ENCODE data around the gene ALG10B.
"Not testable (repeated sequence)": the region's sequence is repeated elsewhere in the genome, so short reads cannot be mapped to it uniquely, and the experiment has no call there.

GRCh38 chr12:38351175-38351508 lies 34.6 kb downstream of the ALG10B start:
- not testable (repeated sequence) for TF ChIP-seq CHD2 (IDR thresholded peaks at IDR 0.05; ENCODE audit: low read length); KDM5A (IDR thresholded peaks at IDR 0.05; ENCODE audit: low read length); CEBPB (IDR thresholded peaks at IDR 0.05; ENCODE audit: low read depth, low read length); JUND (IDR thresholded peaks at IDR 0.05; ENCODE audit: low read length); CTCF (IDR thresholded peaks at IDR 0.05; ENCODE audit: control extremely low read depth in 1 of 3, insufficient read depth in 1 of 3, low read depth in 1 of 3, low read length in 3 of 3); EP300 (IDR thresholded peaks at IDR 0.05; ENCODE audit: borderline replicate concordance in 1 of 2, low read depth in 2 of 2, low read length in 2 of 2); POLR2A (IDR thresholded peaks at IDR 0.05; ENCODE audit: control extremely low read depth in 1 of 2, low read depth in 2 of 2, low read length in 2 of 2); HDAC6 (IDR thresholded peaks at IDR 0.05; ENCODE audit: low read depth, low read length); EGR1 (IDR thresholded peaks at IDR 0.05; ENCODE audit: borderline replicate concordance, low read depth, low read length); FOSL1 (IDR thresholded peaks at IDR 0.05; ENCODE audit: insufficient read depth, low read depth, low read length); BCL11A (IDR thresholded peaks at IDR 0.05; ENCODE audit: low read depth in 2 of 2, low read length in 2 of 2); GTF2F1 (IDR thresholded peaks at IDR 0.05; ENCODE audit: borderline replicate concordance, low read depth, low read length)
